Glomerular visceral epithelial cell (primary cell): ENCODE results near the gene HDAC5.
"Not testable (repeated sequence)": the region's sequence is repeated elsewhere in the genome, so short reads cannot be mapped to it uniquely, and the experiment has no call there.

ENCODE experiments used
- DNase-seq: peaks from one replicate; pipeline ENCODE4 v3.0.0-alpha.2; 2016; ENCODE audit errors: extremely low spot score

Gene HDAC5

GRCh38 chr17:44133918-44134476 is 10.6 kb upstream of the HDAC5 start:
- DNase-seq: no peak

GRCh38 chr17:44132275-44132821 is 8.9 kb upstream of the HDAC5 start:
- no peak for DNase-seq

- DNase-seq: not testable (repeated sequence)
These were observed 7.9 kb upstream of the HDAC5 start for GRCh38 chr17:44131372-44131771.

GRCh38 chr17:44130693-44131349 is 7.4 kb upstream of the HDAC5 start:
- no peak for DNase-seq

GRCh38 chr17:44128383-44128782 is 4.9 kb upstream of the HDAC5 start:
- no peak for DNase-seq

GRCh38 chr17:44124118-44124438 is 637 bp upstream of the HDAC5 start:
- no peak for DNase-seq

- no peak for DNase-seq
These were observed 555 bp downstream of the HDAC5 start for GRCh38 chr17:44122816-44123355.

- DNase-seq: no peak
These were observed 1.2 kb downstream of the HDAC5 start for GRCh38 chr17:44121997-44122815.

- no peak for DNase-seq
These were observed 2.4 kb downstream of the HDAC5 start for GRCh38 chr17:44120851-44121605.

- not testable (repeated sequence) for DNase-seq
These were observed 3.2 kb downstream of the HDAC5 start for GRCh38 chr17:44120281-44120680.

GRCh38 chr17:44119798-44120197 is 3.6 kb downstream of the HDAC5 start:
- DNase-seq: no peak

- DNase-seq: no peak
These were observed 4.4 kb downstream of the HDAC5 start for GRCh38 chr17:44119062-44119461.

GRCh38 chr17:44118427-44119050 is 4.9 kb downstream of the HDAC5 start:
- DNase-seq: no peak

GRCh38 chr17:44117351-44117750 is 6.1 kb downstream of the HDAC5 start:
- DNase-seq: no peak

GRCh38 chr17:44115585-44116415 is 7.6 kb downstream of the HDAC5 start:
- peak; percentile 49 for DNase-seq

GRCh38 chr17:44113868-44114840 is 9.3 kb downstream of the HDAC5 start:
- no peak for DNase-seq

GRCh38 chr17:44113382-44113781 is 10.1 kb downstream of the HDAC5 start:
- DNase-seq: no peak

- DNase-seq: no peak
These were observed 10.9 kb downstream of the HDAC5 start for GRCh38 chr17:44112284-44113280.
